ENCODE measurements around the gene ATXN10. TPM values are rescaled to one million over a fixed set of nuclear protein-coding genes. Genes with fewer than 3 reads are reported as not detected.

Gene ATXN10
- polyA plus RNA-seq, 10 donors = 174 to 218 (median 195) TPM

DNA sequence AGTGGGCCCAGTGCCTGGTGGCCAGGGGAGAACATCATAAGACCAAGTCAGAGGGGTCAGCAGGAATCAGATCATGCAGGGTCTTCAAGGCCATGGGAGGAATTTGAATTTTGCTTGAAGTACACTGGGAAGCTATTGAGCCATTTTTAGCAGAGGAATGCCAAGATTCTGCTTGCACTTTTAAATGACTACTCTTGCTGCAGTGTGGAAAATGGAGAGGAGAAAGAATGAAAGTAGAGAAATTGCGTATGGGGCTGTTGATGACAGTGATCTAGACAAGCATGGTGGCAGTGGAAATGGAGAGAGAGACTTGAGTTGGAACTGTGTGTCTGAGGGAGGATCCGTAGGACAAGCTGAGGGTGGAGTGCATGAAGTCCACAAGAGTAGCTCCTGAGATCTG lies 177.3 kb downstream of the ATXN10 start:
- DNase-seq = no peak

DNA sequence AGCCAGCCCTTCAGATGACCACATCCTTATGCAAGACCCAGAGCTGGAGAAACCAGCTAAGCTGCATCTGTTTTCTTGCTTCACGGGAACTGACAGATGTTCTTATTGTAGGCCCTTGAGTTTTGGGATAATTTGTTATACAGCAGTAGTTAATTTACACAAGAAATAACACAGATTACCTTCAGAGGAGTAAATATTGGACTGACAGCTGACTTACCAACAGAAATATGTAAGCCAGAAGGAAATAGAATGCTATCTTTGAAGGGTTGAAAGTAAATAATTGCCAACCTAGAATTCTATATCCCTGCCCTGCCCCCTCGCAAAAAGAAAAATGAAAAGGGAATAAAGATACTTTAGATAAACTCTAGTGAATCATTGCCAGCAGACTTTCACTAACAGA lies 181.2 kb downstream of the ATXN10 start:
- DNase-seq = no peak

DNA sequence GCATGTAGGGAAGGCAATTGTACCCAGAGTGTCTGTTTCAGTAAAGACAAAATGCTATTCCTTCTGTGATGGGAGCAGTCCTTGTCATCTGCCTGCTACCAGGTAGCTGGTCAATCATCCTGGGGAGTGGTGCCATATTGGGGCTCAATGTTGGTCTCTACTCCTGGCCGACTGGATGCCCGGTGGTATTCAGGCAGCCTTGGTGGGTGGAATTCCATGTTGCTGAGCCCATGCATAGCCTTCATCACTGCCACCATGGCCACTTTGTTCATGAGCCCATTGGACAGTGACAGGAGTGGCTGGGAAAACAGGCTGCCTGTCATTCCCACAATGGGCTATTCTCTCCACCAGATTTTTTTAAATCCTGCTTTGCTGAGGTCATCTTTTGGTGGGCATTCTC lies 184.3 kb downstream of the ATXN10 start:
- DNase-seq = no peak

DNA sequence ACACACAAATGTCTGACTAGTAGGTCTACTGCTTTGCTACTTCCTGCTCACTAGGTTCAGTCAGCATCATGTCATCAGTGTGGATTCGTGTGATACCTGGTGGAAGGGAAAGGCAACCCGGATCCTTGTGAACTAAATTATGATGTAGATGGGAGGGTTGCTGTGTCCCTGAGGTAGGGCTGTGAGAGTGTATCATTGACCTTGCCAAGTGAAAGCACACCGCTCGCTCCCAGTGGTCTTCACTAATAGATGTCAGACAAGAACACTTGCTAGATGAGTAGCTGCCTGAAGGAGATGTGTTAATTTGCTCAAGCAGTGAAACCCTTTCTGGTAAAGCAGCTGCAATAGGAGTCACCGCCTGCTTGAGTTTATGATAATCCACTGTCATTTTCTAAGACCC lies 185.9 kb downstream of the ATXN10 start:
- DNase-seq = no peak

DNA sequence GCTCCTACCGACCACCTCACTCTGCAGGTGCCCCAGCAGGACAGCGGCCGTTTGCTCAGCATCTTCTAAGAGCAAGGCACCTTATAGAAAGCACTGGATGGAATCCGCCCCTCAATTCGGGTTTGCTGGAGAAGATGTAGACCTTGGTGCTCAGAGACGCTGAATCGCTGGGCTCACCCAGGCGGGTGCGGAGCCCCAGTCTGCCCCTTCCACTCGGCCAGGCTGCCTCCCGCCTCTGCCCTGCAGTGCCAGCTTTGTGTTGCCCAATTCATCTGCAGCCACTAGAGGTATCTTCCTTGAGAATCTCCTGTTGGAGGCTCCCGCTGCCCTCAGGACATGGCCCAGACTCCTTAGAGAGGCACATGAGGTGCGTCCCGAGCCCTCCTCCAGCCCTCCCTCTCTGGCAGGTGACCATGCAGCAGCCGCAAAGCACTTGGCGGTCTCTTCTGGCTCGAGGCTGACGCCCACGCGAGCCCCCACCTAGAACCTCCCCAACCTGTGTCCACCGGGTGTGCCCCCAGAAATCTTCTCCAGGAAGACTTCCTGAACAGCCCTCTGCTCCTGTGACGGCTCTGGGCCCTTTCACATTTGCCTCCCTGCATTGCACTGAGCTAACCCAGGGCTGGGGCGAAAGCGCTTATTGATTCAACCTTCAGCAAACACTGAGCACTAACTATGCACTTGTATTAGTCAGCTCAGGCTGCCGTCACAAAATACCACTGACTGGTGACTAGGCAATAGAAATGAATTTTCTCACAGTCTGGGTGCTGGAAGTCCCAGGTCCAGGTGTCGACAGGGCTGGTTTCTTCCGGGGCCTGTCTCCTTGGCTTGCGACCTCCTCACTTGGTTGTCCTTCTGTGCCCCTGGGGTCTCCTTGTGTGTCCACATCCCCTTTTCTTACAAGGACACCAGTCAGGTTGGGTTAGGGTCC lies 187.9 kb downstream of the ATXN10 start:
- no peak for DNase-seq

DNA sequence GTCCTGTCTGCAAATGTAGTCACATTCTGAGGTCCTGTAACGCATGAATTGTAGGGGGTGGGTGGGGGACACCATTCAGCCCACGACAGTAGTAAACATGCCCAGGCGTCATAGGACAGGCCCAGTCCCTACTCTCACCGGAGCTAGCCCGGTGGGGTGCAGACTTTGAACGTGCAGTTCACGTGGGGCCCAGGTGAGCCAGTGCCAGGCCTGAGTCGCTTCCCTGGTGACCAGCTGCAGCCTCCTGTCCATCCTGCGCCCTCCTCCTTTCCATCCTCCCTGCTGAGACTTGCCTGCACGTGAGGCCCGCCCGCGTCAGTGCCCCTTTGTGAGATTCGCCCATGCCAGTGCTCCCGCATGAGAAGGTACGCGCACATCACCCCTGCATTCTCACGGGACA lies 188.6 kb downstream of the ATXN10 start:
- no peak for DNase-seq

DNA sequence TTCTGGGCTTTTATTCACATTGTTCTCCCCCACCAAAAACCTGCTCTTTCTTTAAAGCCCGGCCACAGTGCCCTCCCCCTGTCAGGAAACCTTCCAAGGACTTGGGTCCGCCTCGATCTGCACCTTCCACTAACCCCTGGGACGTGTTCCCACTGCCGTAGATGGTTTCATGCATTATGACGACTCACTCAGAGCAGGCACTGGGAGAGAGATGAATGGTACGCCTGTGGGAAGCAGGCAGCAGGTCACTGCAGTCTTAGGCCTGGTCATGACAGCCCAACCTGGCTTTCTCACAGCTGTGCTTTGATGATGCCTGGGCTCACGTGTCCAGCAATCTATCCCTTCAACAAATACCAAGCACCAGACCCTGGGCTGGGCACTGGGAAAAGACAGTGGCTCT lies 189.6 kb downstream of the ATXN10 start:
- no peak for DNase-seq

DNA sequence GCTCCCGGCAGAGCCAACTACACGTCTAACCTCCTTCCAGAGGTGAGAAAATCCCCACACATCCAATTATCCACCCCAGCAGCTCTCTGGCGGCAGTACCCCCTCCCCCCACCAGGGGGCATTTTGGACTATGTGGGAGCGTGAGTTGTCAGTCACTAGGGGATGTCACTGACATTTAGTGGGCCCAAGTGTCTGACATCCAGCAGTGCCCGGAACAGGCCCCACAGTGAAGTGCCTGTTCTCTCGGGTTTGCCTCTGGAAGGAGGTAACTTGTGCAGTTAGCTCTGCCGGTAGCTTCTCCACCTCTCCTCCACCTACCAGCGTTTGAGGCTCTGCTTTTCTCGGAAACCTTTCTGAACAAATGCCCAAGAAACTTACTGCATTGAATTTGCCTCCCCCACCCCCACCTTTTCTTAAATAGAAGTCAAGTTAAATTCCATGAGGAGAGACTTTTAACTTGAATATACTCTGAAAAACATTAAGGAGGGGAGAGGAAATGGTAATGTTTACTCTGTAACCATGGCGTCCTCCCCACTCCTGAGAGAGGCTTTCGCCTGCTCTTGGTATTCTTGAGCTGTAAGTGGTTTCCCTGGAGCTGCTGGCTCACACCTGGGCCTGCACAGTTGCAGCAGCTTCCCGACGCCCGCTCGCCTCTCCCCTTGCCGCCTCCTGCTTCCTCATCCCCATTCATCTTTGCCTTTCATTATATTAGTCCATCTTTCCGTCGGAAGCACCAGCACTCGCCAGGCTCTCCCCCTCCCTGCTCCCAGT lies 192.5 kb downstream of the ATXN10 start:
- DNase-seq = peak; percentile 46 to 89 (median 79)

DNA sequence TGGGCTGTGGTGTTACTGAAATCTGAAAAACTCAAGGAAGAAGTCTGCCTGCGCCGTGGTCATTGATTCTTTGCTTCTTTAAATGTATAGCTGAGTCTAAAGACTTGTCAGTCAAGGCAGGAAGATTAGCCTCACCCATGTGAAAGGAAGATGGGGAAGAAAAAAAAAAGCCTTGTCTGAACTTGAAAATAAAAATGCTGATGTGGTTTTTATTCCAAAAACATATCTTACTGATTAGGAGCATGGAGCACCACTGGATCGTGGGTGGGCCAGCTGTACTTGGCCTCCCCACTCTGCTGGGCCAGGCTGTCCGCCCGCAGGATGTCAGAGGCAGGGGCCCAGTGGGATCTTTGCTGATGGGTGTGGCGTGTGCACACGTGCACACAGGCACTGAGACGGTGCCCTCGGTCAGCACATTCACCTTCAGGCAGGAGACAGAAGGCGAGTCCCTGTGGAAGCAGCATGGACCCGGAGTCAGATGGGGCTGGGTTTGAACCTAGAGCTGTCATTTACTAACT lies 193.4 kb downstream of the ATXN10 start:
- DNase-seq = no peak

DNA sequence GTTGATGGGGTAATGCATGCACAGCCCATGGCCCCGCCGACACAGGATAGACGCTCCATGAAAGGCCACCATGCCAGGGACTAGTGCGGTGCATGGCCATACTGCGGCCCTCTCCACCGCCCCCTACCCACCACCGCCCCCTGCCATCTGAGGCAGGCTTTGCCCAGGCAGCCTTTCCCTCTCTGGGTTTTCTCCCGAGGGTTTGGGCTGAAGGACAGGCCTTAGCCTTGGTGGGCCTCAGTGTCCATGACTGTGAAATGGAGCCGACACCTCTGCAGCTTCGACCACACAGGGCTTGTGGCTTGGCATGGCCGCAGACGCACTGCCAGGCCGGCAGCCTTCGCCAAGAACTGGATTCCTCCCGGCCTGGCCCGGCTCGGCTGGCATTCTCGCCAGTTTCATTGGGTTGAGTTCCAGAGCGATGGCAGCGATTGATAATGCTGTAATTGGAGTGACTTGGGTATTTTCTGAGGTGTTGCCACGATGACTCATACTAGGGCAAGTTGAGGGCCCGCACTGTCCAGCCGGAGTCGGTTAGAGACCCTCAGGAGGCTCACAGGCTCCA lies 194.0 kb downstream of the ATXN10 start:
- DNase-seq = no peak

DNA sequence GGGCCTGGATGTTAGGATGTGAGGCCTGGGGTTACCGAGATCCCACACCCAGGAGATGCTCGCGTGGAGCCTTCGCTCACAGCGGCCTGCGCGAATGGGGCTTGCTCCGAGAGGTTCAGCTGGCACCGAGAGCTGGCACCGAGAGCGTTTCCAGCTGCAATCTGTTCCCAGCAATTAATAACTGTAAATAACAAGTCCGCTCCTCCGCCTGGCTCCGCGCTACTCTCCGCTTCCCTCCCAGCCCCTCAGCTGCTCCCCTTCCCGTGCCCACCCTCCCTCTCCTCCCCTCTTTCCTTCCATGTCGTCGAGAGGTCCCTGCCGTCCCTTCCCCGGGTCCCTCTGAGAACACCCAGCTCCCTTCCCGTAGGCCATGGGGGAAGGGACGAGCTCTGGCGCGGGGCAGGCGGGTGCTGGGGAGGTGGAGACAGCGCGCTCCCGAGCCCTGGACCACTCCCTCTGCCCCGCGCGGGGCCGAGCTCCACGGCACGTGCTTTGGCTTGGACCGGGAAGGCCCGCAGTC lies 194.6 kb downstream of the ATXN10 start:
- DNase-seq = peak in 2 of 3 donors; percentile 29 to 66

DNA sequence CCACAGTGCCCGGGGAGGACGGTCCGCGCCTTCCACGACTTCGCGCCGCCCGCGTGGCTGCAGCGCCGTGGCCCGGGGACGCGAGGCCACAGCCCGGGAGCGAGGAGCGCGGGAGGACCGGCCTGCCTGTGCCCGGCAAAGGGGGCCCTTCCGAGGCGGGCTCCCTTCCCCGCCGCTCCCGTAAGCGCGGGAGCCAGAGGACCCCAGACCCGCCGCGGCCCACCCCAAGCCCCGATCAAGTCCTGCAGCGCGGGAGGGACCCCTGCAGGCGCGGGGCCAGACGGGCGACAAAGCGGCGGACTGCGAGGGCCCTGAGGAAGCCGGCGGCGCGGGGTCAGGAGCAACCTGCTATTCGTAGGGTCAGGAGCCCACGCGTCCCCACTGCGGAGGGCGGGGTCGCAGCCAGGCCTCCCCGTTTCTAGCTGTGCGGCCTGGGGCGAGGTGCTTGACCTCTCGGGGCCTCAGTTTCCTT lies 195.0 kb downstream of the ATXN10 start:
- DNase-seq = no peak

DNA sequence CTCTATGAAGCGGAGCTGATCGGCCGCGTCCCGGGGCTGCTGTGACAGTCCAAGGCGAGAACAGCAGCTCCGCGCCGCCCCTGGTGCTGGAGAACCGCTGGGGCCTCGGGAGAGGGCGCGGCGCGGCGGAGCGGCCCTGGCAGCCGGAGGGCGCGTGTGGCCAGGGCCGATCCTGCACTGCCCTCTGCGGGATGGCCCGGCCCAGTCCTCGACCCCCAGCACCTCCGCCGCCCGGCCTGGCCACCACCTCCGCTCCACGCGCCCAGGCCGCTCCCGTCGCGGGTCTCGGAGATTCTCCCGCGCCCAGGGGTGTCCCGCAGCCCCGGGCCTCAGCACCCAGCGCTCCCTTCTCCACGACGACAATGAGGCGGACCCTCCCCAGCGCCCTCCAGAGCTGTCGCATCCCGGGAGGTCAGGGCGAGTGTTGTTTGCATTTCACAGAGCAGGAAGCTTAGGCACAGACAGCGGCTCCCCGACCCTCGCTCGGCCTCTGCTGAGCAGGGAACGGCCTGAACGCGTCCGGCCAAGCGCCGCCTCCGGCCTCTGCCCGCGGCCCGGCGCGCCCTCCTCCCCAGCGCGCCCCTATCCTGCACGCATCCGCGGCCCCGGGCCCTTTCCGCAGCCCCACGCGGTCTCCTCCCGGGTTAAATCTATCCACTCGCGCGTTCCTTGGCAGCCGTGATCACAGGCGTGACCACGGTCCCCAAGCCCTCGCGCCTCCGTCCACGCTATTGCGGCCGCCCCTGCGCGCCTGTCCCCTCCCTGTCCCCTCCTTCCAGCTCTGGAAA lies 195.7 kb downstream of the ATXN10 start:
- peak; percentile 6 to 67 (median 30) for DNase-seq

DNA sequence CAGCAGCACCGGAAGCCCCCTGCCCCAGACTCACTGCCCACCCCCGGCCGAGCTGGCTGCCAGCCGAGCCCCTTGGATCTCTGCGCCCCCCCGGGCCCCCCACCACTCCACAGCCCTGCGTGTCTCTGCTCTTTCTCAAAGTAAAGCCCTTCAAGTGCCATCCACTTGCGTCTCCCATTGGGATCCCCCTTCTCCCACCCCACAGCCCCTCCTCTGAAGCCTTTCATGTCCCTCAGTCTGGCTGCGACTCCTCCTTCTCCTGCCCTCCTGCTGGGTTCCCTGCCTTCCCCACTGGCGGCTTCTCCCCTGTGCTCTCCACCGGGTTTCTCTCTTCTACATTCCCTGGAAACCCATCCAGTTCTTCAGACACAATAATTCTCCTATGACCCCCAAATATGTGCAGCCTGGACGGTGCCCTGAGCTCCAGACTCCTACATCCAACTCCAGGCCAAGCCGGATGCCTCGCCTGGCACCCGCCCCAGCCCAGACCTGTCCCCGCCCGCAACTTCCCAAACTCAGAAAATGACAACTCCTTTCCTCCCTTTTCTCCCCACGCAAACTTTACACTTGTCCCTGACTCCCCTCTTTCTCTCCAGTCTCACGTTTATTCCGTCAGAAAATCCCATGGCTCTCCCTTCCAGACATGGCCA lies 196.4 kb downstream of the ATXN10 start:
- DNase-seq = no peak

DNA sequence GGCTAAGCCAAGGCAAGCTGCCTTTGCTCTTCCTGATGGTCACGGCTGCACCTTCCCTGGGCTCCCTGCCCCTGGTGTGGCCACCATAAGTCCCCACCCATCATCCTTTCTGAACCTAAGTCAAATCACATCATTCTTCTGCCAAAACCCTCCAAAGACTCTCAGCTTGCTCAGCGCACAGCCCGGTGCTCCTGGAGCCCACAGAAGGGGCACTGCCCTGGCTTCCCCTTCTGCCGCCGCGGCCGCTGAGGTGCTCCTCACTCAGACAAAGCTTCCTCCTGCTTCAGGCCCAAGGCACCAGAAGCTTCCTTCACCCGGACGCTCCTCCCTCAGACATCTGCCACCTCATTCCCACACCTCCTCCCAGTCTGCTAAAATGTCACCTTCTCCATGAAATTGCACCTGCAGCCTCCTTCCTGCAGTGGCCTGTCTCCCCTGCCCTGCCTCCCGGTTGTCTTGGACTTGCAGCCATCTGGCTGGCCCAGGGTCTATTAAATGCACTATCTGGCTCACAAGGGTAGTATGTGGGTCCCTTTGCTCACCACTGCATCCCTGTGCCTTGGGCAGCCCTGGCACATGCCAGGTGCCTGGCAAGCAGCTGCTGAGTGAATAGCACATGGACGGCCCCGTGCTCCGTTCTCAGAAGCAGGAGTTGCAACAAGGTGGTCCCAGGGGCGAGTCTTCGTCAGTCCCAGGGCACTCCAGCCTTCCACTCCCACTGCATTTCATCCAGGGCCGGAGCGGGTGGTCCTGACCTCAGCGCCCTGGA lies 197.1 kb downstream of the ATXN10 start:
- DNase-seq = no peak

DNA sequence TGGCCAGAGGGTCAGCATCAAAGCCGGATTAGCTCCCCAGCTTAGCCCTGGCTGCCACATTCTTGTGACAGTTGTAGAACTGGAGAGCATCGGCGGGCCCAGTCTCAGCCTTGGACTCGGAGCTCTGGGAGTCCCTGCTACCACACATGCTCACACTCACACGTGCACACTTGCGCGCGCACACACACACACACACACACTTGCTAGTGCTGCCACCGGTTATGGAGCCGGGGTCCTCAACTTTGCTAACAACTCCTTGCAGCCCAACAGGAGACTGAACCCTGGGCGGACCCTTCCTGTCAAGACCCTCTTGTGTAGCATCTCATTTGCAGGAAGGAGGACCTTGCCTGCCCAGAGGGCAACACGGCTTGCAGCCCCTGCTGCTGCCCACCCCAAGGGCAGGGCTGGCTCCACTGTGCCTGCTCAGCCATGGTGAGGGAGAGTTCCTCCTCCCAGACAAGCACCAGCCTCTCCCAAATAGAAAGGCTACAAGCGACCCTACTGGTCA lies 197.8 kb downstream of the ATXN10 start:
- DNase-seq = no peak

DNA sequence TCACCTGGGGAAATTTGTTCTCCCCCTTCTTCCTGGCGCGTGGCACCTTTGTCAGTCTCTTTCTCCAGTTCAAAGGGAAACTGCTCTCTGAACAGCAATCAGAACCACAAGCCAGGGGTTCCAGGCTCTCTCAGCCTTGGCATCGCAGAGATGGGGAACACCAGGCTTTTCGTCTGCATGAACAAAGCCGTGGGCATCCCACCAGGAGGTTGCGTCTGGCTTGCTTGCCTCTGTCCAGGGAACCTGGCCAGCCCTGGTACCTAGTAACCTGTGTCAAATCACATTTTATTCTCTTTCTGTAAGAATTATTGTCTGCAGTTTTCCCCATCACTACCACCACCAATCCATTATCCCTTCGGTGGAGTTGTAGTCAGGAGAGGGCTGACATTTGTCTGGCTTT lies 198.4 kb downstream of the ATXN10 start:
- DNase-seq = no peak

DNA sequence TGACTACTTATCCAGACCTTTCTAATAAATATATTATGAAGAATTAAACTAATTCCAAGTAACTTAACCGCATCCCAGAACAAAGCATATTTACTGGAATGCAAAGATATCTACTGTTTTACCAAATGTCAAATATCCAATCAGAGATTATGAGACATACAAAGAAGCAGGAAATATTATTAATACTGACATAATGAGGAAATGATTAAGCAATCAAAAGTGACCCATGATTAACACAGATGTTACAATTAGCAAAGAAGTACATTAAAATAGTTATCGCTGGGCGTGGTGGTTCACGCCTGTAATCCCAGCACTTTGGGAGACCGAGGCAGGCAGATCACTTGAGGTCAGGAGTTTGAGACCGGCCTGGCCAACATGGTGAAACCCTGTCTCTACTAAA lies 200.1 kb downstream of the ATXN10 start:
- no peak for DNase-seq

DNA sequence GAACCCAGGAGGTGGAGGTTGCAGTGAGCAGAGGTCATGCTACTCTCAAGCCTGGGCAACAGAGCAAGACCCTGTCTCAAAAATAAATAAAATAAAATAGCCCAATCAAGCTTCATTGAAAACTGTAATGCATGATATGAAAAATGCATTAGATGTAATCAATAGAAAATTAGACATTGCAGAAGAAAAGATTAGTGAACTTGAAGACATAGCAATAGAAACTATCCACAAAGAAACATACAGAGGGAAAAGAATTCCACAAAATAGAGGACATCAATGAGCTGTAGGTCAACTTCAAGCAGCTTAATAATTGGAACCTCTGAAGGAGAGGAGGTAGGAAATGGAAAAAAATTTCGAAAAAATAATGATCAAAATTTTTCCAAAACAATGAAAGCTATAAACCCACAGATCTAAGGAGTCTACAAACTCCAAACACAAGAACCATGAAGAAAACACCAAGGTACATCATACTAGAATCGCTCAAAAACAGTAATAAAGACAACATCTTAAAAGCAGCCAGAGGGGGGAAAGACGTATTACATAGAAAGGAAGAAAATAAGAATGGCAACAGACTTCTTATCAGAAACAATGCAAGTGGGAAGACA lies 201.1 kb downstream of the ATXN10 start:
- no peak for DNase-seq
